Natural killer cell (primary cell): Measurements from ENCODE around the gene MMP12. TPM values are rescaled to one million over a fixed set of nuclear protein-coding genes. Genes with fewer than 3 reads are reported as not detected.

ENCODE experiments used
- ATAC-seq, 3 donors: fragments of 150-1000 bp in 2 of 3; fragments of 200-7000 bp in 1 of 3; cut with Tn5 transposase; 1 replicate in 1 of 3; 2 replicates in 2 of 3; pipeline ENCODE4 v1.10.0; 2021; ENCODE audit warnings: mild to moderate bottlenecking in 2 of 3, moderate library complexity in 2 of 3
- DNase-seq, 2 donors: peaks; one replicate each; pipeline versions ENCODE4 v3.0.0 to v3.0.0-alpha.2; 2013 to 2021; ENCODE audit warnings: mixed read lengths in 1 of 2
- H3K27ac ChIP-seq: one replicate; pipeline ENCODE4 v1.5.1; 2013; ENCODE audit warnings: mild to moderate bottlenecking, low read length
- H3K27me3 ChIP-seq: one replicate; pipeline ENCODE4 v1.6.1; 2013; ENCODE audit warnings: low read length; ENCODE audit not compliant: control insufficient read depth, insufficient read depth
- H3K36me3 ChIP-seq: one replicate; pipeline ENCODE4 v1.6.1; 2013; ENCODE audit warnings: low read length; ENCODE audit not compliant: control insufficient read depth, insufficient read depth
- H3K4me1 ChIP-seq: one replicate; pipeline ENCODE4 v1.6.1; 2013; ENCODE audit warnings: low read length; ENCODE audit not compliant: control insufficient read depth, insufficient read depth
- H3K4me3 ChIP-seq: one replicate; pipeline ENCODE4 v1.5.1; 2013; ENCODE audit warnings: low read length
- H3K9me3 ChIP-seq: one replicate; pipeline ENCODE4 v1.6.1; 2013; ENCODE audit warnings: low read length; ENCODE audit not compliant: control insufficient read depth, insufficient read depth
- H3K27ac Mint-ChIP-seq, 2 donors: one replicate each; pipeline ENCODE4 v1.8.0; 2022; ENCODE audit warnings: mild to moderate bottlenecking in 2 of 2, mixed read lengths in 2 of 2, moderate library complexity in 1 of 2
- H3K27me3 Mint-ChIP-seq, 2 donors: one replicate each; pipeline ENCODE4 v1.8.0; 2022; ENCODE audit warnings: low read depth in 2 of 2, mixed read lengths in 2 of 2
- H3K36me3 Mint-ChIP-seq: one replicate; pipeline ENCODE4 v1.8.0; 2022; ENCODE audit warnings: mixed read lengths
- H3K4me1 Mint-ChIP-seq, 2 donors: one replicate each; pipeline ENCODE4 v1.8.0; 2022; ENCODE audit warnings: mixed read lengths in 2 of 2
- H3K4me3 Mint-ChIP-seq: one replicate; pipeline ENCODE4 v1.8.0; 2022; ENCODE audit warnings: mild to moderate bottlenecking, moderate library complexity, mixed read lengths
- H3K9me3 Mint-ChIP-seq, 2 donors: one replicate each; pipeline ENCODE4 v1.8.0; 2022; ENCODE audit warnings: mixed read lengths in 2 of 2
- WGBS: methylation state at CpG from one replicate; pipeline ENCODE4 v1.1.7; 2013; ENCODE audit warnings: missing lambda C conversion rate; ENCODE audit not compliant: insufficient coverage; 5-methylcytosine and 5-hydroxymethylcytosine counted together
- intact Hi-C: fragments of 100-400 bp; cut with micrococcal nuclease; formaldehyde crosslinking; loops from one replicate; pipeline ENCODE4 v1.14.2; 2022
- total RNA-seq, 4 donors: library from RNA; stranded (reverse); fragments of 120-200 nt in 1 of 4; gene quantifications; one replicate each; pipeline versions ENCODE4 v1.2.3 to v1.2.4, GENCODE V29; 2013 to 2022
- TF ChIP-seq, protein P1 (sequence below): fragments of 200-600 bp; IDR thresholded peaks from one replicate; pipeline ENCODE4 v1.8.0; 2022; ENCODE audit warnings: antibody characterized with exemption

Gene MMP12
- total RNA-seq, 3 donors from 2014 or later (not counting 1 experiment from before 2014, with no cell fraction given) = not detected

DNA sequence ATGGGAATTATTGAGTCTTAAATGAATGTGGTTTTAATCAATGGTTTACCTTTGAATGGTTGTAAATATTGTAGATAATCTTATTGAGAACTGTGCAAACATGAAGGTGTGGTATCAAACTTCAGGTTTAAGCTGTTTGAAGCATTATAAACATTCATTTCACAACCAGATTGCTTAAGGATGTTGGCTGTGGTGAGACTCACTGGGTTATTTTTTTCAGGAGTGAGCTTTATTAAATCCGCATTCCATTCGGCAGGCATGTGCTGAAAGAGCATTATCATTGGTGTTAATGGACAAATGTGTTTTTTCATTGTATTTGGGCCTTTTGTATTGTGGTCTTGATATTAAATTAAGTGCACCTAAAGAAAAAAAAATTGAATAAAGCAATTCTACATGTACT, 41.1 kb downstream of the MMP12 start:
- no peaks in the 10 kb centered on the region for H3K9me3 ChIP-seq
- Mint-ChIP-seq H3K9me3 (peaks cover 0 to 3% of the 10 kb centered on the region in 2 donors), H3K27me3 (peaks cover 8 to 12% of the 10 kb centered on the region in 2 donors), H3K4me3 (no peak overlapping the region), H3K27ac (no peak overlapping the region), H3K4me1 (no peaks in the 10 kb centered on the region), H3K36me3 (no peaks in the 10 kb centered on the region)
- WGBS = 93% methylated on average over 2 of the region's 2 CpGs
- H3K36me3 ChIP-seq = no peaks in the 10 kb centered on the region
- intact Hi-C loops = no loop called here
- no peaks in the 10 kb centered on the region for H3K4me1 ChIP-seq
- H3K27ac ChIP-seq = no peak overlapping the region
- H3K4me3 ChIP-seq = no peak overlapping the region
- H3K27me3 ChIP-seq = no peaks in the 10 kb centered on the region
- ATAC-seq = no peak
- no peak for DNase-seq
- TF ChIP-seq, protein P1, sequence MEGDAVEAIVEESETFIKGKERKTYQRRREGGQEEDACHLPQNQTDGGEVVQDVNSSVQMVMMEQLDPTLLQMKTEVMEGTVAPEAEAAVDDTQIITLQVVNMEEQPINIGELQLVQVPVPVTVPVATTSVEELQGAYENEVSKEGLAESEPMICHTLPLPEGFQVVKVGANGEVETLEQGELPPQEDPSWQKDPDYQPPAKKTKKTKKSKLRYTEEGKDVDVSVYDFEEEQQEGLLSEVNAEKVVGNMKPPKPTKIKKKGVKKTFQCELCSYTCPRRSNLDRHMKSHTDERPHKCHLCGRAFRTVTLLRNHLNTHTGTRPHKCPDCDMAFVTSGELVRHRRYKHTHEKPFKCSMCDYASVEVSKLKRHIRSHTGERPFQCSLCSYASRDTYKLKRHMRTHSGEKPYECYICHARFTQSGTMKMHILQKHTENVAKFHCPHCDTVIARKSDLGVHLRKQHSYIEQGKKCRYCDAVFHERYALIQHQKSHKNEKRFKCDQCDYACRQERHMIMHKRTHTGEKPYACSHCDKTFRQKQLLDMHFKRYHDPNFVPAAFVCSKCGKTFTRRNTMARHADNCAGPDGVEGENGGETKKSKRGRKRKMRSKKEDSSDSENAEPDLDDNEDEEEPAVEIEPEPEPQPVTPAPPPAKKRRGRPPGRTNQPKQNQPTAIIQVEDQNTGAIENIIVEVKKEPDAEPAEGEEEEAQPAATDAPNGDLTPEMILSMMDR = no peak

DNA sequence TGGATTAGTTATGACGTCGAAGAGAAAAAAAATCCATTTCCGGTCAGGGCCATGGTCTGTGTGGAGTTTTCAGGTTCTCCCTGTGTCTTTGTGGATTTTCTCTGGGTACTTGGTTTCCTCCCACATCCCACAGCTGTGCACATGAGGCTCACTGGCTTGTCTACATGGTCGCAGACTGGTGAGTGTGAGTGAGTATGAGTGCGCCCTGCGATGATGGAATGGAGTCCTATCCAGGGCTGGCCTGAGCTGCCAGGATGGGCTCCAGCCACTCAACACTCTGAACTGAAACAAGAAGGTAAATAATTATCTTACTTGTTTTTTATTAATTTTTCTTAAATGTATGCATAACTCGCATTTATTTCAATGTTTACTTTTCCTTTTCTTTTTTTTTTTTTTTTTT, 42.2 kb downstream of the MMP12 start:
- H3K36me3 Mint-ChIP-seq = no peaks in the 10 kb centered on the region
- H3K9me3 ChIP-seq = no peaks in the 10 kb centered on the region
- peaks cover 8 to 12% of the 10 kb centered on the region in 2 donors for H3K27me3 Mint-ChIP-seq
- no peak for DNase-seq
- H3K27ac ChIP-seq = no peak overlapping the region
- no peaks in the 10 kb centered on the region for H3K4me1 ChIP-seq
- H3K4me1 Mint-ChIP-seq = no peaks in the 10 kb centered on the region
- no peaks in the 10 kb centered on the region for H3K9me3 Mint-ChIP-seq
- H3K4me3 ChIP-seq = no peak overlapping the region
- intact Hi-C loops = no loop called here
- H3K4me3 Mint-ChIP-seq = no peak overlapping the region
- H3K27ac Mint-ChIP-seq = no peak overlapping the region
- H3K27me3 ChIP-seq = no peaks in the 10 kb centered on the region
- TF ChIP-seq, protein P1 = no peak
- ATAC-seq = no peak
- 90% methylated on average over 7 of the region's 7 CpGs for WGBS
- H3K36me3 ChIP-seq = no peaks in the 10 kb centered on the region

GRCh38 chr11:102831489-102832440, 43.0 kb downstream of the MMP12 start:
- H3K4me3 Mint-ChIP-seq = no peak overlapping the region
- H3K27ac Mint-ChIP-seq = no peak overlapping the region
- ATAC-seq = no peak
- no peaks in the 10 kb centered on the region for H3K36me3 ChIP-seq
- no peaks in the 10 kb centered on the region for H3K36me3 Mint-ChIP-seq
- TF ChIP-seq, protein P1 = no peak
- intact Hi-C loops = no loop called here
- H3K4me1 ChIP-seq = no peaks in the 10 kb centered on the region
- 41% methylated on average over 36 of the region's 38 CpGs for WGBS
- peaks cover 8 to 12% of the 10 kb centered on the region in 2 donors for H3K27me3 Mint-ChIP-seq
- H3K9me3 ChIP-seq = no peaks in the 10 kb centered on the region
- no peaks in the 10 kb centered on the region for H3K9me3 Mint-ChIP-seq
- H3K27me3 ChIP-seq = no peaks in the 10 kb centered on the region
- no peak overlapping the region for H3K27ac ChIP-seq
- no peaks in the 10 kb centered on the region for H3K4me1 Mint-ChIP-seq
- DNase-seq = no peak
- no peak overlapping the region for H3K4me3 ChIP-seq
